Omental fat pad (tissue), 4 donors: Measurements from ENCODE around the gene EBF3. TPM values are rescaled to one million over a fixed set of nuclear protein-coding genes. Genes with fewer than 3 reads are reported as not detected.

Source experiments
- ATAC-seq: fragments of 150-250 bp; one replicate; pipeline ENCODE4 v1.9.1; 2016; ENCODE audit warnings: mild to moderate bottlenecking, moderate library complexity; ENCODE audit not compliant: low FRiP score
- DNase-seq: peaks from one replicate; pipeline ENCODE4 v3.0.0-alpha.2; 2019; ENCODE audit warnings: low spot score
- CTCF ChIP-seq, 3 donors: fragments of 450-650 bp; IDR thresholded peaks; one replicate each; pipeline ENCODE4 v1.5.1; 2016 to 2017; ENCODE audit warnings: antibody characterized with exemption in 3 of 3, mild to moderate bottlenecking in 3 of 3, moderate library complexity in 2 of 3
- total RNA-seq, 4 donors: library from RNA; depleted of rRNA; stranded (reverse); fragments of >200 nt; gene quantifications; one replicate each; pipeline ENCODE4 v1.1.0, GENCODE V29; 2016

EBF3 gene
- total RNA-seq, 4 donors from 2014 or later: 4.0 to 50.8 (median 18.8) TPM

- ATAC-seq (no peak), DNase-seq (no peak)
- no peak for TF ChIP-seq CTCF (IDR thresholded peaks at IDR 0.05)
Measured at GRCh38 chr10:129964611-129965424, 744 bp upstream of the EBF3 start.

- ATAC-seq (no peak), DNase-seq (no peak)
- no peak for TF ChIP-seq CTCF (IDR thresholded peaks at IDR 0.05)
Measured at GRCh38 chr10:129962872-129963640, 1.0 kb downstream of the EBF3 start.

- no peak for DNase-seq
Measured at GRCh38 chr10:129962031-129962871, 1.8 kb downstream of the EBF3 start.

GRCh38 chr10:129961157-129961701, 2.8 kb downstream of the EBF3 start:
- no peak for TF ChIP-seq CTCF (IDR thresholded peaks at IDR 0.05)
- DNase-seq: no peak

More at GRCh38 chr10:129962031-129962871, 1.8 kb downstream of the EBF3 start:
- no peak for ATAC-seq
- TF ChIP-seq CTCF (IDR thresholded peaks at IDR 0.05): no peak

GRCh38 chr10:129960481-129961156, 3.5 kb downstream of the EBF3 start:
- DNase-seq (no peak), ATAC-seq (no peak)
- no peak for TF ChIP-seq CTCF (IDR thresholded peaks at IDR 0.05)

More at GRCh38 chr10:129961157-129961701, 2.8 kb downstream of the EBF3 start:
- ATAC-seq: no peak
